ENCODE measurements around the gene COBL.

DNA sequence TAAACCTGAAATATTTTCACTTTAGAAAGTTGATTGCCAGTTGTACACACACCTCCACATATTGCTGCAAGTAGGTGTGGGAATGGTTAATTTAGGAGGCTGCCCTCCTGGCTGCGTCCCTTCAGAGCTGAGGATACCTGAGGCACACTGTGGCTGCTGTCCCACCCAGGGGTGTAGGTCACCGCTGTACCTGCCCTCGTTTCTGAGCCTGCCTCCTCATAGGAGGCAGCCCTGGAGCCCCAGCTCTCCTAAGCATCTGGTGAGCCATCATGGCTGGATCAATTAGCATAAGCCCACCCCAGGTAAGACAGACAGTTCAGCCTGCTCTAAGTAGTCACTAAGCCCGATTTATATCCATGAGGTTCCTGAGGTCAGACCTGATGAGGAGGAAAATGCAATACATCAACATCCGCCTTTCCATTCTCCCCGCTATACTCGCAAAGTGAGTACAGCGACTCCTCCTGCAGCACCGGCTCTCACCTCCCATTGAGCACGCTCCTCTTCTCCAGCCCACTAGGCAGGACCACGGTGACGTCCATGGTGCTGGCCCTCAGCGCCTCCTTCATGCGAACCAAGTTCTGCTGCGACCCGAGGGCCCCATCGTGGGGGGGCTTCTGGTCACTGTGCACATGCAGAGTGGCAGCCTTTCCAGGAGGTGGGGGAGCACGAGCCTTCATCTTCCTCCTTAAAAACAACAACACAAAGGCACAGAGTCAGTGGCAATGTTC, 97.2 kb downstream of the COBL start:
- TF ChIP-seq CREB1 (IDR thresholded peaks at IDR 0.05; ENCODE audit: low read depth) (no peak), TEAD4 (IDR thresholded peaks at IDR 0.05) (no peak), EP300 (IDR thresholded peaks at IDR 0.05; ENCODE audit: borderline replicate concordance) (no peak), ZBTB7A (IDR thresholded peaks at IDR 0.05; ENCODE audit: low read depth) (no peak), YY1 (IDR thresholded peaks at IDR 0.05; ENCODE audit: low read depth) (no peak), RAD21 (IDR thresholded peaks at IDR 0.05; ENCODE audit: low read depth) (no peak), NFIC (IDR thresholded peaks at IDR 0.05) (no peak), TAF1 (IDR thresholded peaks at IDR 0.05; ENCODE audit: low read depth) (no peak), CEBPB (IDR thresholded peaks at IDR 0.05) (no peak), TCF12 (IDR thresholded peaks at IDR 0.05; ENCODE audit: low read depth) (no peak)
- TF ChIP-seq, protein P1, sequence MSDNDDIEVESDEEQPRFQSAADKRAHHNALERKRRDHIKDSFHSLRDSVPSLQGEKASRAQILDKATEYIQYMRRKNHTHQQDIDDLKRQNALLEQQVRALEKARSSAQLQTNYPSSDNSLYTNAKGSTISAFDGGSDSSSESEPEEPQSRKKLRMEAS (IDR thresholded peaks at IDR 0.05), result no peak
- TF ChIP-seq, protein P2, sequence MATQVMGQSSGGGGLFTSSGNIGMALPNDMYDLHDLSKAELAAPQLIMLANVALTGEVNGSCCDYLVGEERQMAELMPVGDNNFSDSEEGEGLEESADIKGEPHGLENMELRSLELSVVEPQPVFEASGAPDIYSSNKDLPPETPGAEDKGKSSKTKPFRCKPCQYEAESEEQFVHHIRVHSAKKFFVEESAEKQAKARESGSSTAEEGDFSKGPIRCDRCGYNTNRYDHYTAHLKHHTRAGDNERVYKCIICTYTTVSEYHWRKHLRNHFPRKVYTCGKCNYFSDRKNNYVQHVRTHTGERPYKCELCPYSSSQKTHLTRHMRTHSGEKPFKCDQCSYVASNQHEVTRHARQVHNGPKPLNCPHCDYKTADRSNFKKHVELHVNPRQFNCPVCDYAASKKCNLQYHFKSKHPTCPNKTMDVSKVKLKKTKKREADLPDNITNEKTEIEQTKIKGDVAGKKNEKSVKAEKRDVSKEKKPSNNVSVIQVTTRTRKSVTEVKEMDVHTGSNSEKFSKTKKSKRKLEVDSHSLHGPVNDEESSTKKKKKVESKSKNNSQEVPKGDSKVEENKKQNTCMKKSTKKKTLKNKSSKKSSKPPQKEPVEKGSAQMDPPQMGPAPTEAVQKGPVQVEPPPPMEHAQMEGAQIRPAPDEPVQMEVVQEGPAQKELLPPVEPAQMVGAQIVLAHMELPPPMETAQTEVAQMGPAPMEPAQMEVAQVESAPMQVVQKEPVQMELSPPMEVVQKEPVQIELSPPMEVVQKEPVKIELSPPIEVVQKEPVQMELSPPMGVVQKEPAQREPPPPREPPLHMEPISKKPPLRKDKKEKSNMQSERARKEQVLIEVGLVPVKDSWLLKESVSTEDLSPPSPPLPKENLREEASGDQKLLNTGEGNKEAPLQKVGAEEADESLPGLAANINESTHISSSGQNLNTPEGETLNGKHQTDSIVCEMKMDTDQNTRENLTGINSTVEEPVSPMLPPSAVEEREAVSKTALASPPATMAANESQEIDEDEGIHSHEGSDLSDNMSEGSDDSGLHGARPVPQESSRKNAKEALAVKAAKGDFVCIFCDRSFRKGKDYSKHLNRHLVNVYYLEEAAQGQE (IDR thresholded peaks at IDR 0.05; ENCODE audit: low read depth), result no peak
- TF ChIP-seq, protein P3, sequence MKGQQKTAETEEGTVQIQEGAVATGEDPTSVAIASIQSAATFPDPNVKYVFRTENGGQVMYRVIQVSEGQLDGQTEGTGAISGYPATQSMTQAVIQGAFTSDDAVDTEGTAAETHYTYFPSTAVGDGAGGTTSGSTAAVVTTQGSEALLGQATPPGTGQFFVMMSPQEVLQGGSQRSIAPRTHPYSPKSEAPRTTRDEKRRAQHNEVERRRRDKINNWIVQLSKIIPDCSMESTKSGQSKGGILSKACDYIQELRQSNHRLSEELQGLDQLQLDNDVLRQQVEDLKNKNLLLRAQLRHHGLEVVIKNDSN (IDR thresholded peaks at IDR 0.05), result no peak
